Activated T-helper 1 cell treated with anti-CD3 and anti-CD28 coated beads, Interleukin-12 subunit alpha, Interleukin-12 subunit beta, Interleukin-2, Interleukin-4 antibody, amounts not matched to agents 30 ng/mL and 10 ng/mL and 1 ng/mL, durations not matched to agents 14 hours and 24 hours and 36 hours (primary cell): ENCODE measurements around the gene DENND2A. TPM values are rescaled to one million over a fixed set of nuclear protein-coding genes. Genes with fewer than 3 reads are reported as not detected.

Experiments
- DNase-seq: peaks from one replicate; pipeline ENCODE4 v3.0.0; 2021; ENCODE audit warnings: low spot score
- H3K27ac Mint-ChIP-seq: one replicate; pipeline ENCODE4 v1.8.0; 2021; ENCODE audit warnings: mild to moderate bottlenecking, mixed read lengths
- H3K27me3 Mint-ChIP-seq: one replicate; pipeline ENCODE4 v1.8.0; 2022; ENCODE audit warnings: mild to moderate bottlenecking, moderate library complexity, mixed read lengths; ENCODE audit not compliant: insufficient read depth
- H3K36me3 Mint-ChIP-seq: one replicate; pipeline ENCODE4 v1.8.0; 2021; ENCODE audit warnings: low read depth, mixed read lengths
- H3K4me1 Mint-ChIP-seq: one replicate; pipeline ENCODE4 v1.8.0; 2021; ENCODE audit warnings: low read depth, mixed read lengths
- H3K4me3 Mint-ChIP-seq: one replicate; pipeline ENCODE4 v1.8.0; 2021; ENCODE audit warnings: mild to moderate bottlenecking, moderate library complexity, mixed read lengths
- H3K9me3 Mint-ChIP-seq: one replicate; pipeline ENCODE4 v1.8.0; 2021; ENCODE audit warnings: mixed read lengths
- intact Hi-C: fragments of 100-400 bp; cut with micrococcal nuclease; formaldehyde crosslinking; loops from one replicate; pipeline ENCODE4 v1.15.1; 2024
- total RNA-seq: library from RNA; stranded (reverse); gene quantifications from 2 replicates; pipeline ENCODE4 v1.2.3, GENCODE V29; 2022

The DENND2A gene
- total RNA-seq, 1 donor from 2014 or later = not detected

GRCh38 chr7:140552240-140552679 lies 88.4 kb downstream of the DENND2A start:
- no peaks in the 10 kb centered on the region for H3K4me1 Mint-ChIP-seq
- peaks cover 5% of the 10 kb centered on the region for H3K27me3 Mint-ChIP-seq
- intact Hi-C loops = no loop called here
- H3K4me3 Mint-ChIP-seq = no peak overlapping the region
- H3K27ac Mint-ChIP-seq = no peak overlapping the region
- no peak for DNase-seq
- no peaks in the 10 kb centered on the region for H3K9me3 Mint-ChIP-seq
- no peaks in the 10 kb centered on the region for H3K36me3 Mint-ChIP-seq

GRCh38 chr7:140551355-140552239 lies 89.0 kb downstream of the DENND2A start:
- Mint-ChIP-seq H3K4me1 (no peaks in the 10 kb centered on the region), H3K36me3 (no peaks in the 10 kb centered on the region), H3K9me3 (no peaks in the 10 kb centered on the region), H3K27ac (no peak overlapping the region), H3K27me3 (peaks cover 6% of the 10 kb centered on the region), H3K4me3 (no peak overlapping the region)
- intact Hi-C loops = no loop called here
- no peak for DNase-seq

GRCh38 chr7:140546947-140547346 lies 93.7 kb downstream of the DENND2A start:
- Mint-ChIP-seq H3K4me1 (no peaks in the 10 kb centered on the region), H3K27ac (no peak overlapping the region), H3K27me3 (peaks cover 6% of the 10 kb centered on the region), H3K9me3 (no peaks in the 10 kb centered on the region), H3K4me3 (no peak overlapping the region), H3K36me3 (no peaks in the 10 kb centered on the region)
- intact Hi-C loops = no loop called here
- no peak for DNase-seq

- H3K9me3 Mint-ChIP-seq = no peaks in the 10 kb centered on the region
- H3K27ac Mint-ChIP-seq = no peak overlapping the region
- H3K27me3 Mint-ChIP-seq = peaks cover 10% of the 10 kb centered on the region
- no peaks in the 10 kb centered on the region for H3K4me1 Mint-ChIP-seq
- no peaks in the 10 kb centered on the region for H3K36me3 Mint-ChIP-seq
- H3K4me3 Mint-ChIP-seq = no peak overlapping the region
- DNase-seq = no peak
- intact Hi-C loops = no loop called here
Measured at GRCh38 chr7:140544388-140544826, 96.2 kb downstream of the DENND2A start.

GRCh38 chr7:140542228-140542603 lies 98.4 kb downstream of the DENND2A start:
- H3K27me3 Mint-ChIP-seq = peaks cover 9% of the 10 kb centered on the region
- H3K4me1 Mint-ChIP-seq = no peaks in the 10 kb centered on the region
- intact Hi-C loops = no loop called here
- no peak overlapping the region for H3K4me3 Mint-ChIP-seq
- no peaks in the 10 kb centered on the region for H3K36me3 Mint-ChIP-seq
- DNase-seq = no peak
- no peaks in the 10 kb centered on the region for H3K9me3 Mint-ChIP-seq
- H3K27ac Mint-ChIP-seq = no peak overlapping the region

- Mint-ChIP-seq H3K9me3 (no peaks in the 10 kb centered on the region), H3K36me3 (no peaks in the 10 kb centered on the region), H3K4me1 (no peaks in the 10 kb centered on the region), H3K4me3 (no peak overlapping the region), H3K27ac (no peak overlapping the region), H3K27me3 (peaks cover 10% of the 10 kb centered on the region)
- intact Hi-C loops = no loop called here
- DNase-seq = no peak
Measured at GRCh38 chr7:140541513-140542227, 98.9 kb downstream of the DENND2A start.

- Mint-ChIP-seq H3K9me3 (no peaks in the 10 kb centered on the region), H3K27ac (no peak overlapping the region), H3K36me3 (no peaks in the 10 kb centered on the region), H3K27me3 (peaks cover 11% of the 10 kb centered on the region), H3K4me1 (no peaks in the 10 kb centered on the region), H3K4me3 (no peak overlapping the region)
- intact Hi-C loops = no loop called here
- no peak for DNase-seq
Measured at GRCh38 chr7:140541176-140541512, 99.5 kb downstream of the DENND2A start.

GRCh38 chr7:140540136-140540777 lies 100.4 kb downstream of the DENND2A start:
- DNase-seq = no peak
- Mint-ChIP-seq H3K27ac (no peak overlapping the region), H3K9me3 (no peaks in the 10 kb centered on the region), H3K4me1 (no peaks in the 10 kb centered on the region), H3K27me3 (peaks cover 12% of the 10 kb centered on the region), H3K4me3 (no peak overlapping the region), H3K36me3 (no peaks in the 10 kb centered on the region)
- intact Hi-C loops = no loop called here

GRCh38 chr7:140539461-140539860 lies 101.2 kb downstream of the DENND2A start:
- Mint-ChIP-seq H3K27ac (no peak overlapping the region), H3K27me3 (peaks cover 12% of the 10 kb centered on the region), H3K4me1 (no peaks in the 10 kb centered on the region), H3K36me3 (no peaks in the 10 kb centered on the region), H3K9me3 (no peaks in the 10 kb centered on the region), H3K4me3 (no peak overlapping the region)
- no peak for DNase-seq
- intact Hi-C loops = no loop called here

- peaks cover 12% of the 10 kb centered on the region for H3K27me3 Mint-ChIP-seq
- no peak overlapping the region for H3K4me3 Mint-ChIP-seq
- no peak for DNase-seq
- intact Hi-C loops = no loop called here
- no peaks in the 10 kb centered on the region for H3K36me3 Mint-ChIP-seq
- no peaks in the 10 kb centered on the region for H3K4me1 Mint-ChIP-seq
- H3K27ac Mint-ChIP-seq = no peak overlapping the region
- H3K9me3 Mint-ChIP-seq = no peaks in the 10 kb centered on the region
Measured at GRCh38 chr7:140537750-140538482, 102.7 kb downstream of the DENND2A start.

- intact Hi-C loops = no loop called here
- H3K27me3 Mint-ChIP-seq = peaks cover 16% of the 10 kb centered on the region
- H3K36me3 Mint-ChIP-seq = no peaks in the 10 kb centered on the region
- H3K4me1 Mint-ChIP-seq = no peaks in the 10 kb centered on the region
- DNase-seq = no peak
- H3K4me3 Mint-ChIP-seq = no peak overlapping the region
- H3K27ac Mint-ChIP-seq = no peak overlapping the region
- H3K9me3 Mint-ChIP-seq = no peaks in the 10 kb centered on the region
Measured at GRCh38 chr7:140534743-140535142, 105.9 kb downstream of the DENND2A start.

- H3K36me3 Mint-ChIP-seq = no peaks in the 10 kb centered on the region
- intact Hi-C loops = no loop called here
- H3K9me3 Mint-ChIP-seq = no peaks in the 10 kb centered on the region
- H3K27ac Mint-ChIP-seq = no peak overlapping the region
- H3K27me3 Mint-ChIP-seq = peaks cover 16% of the 10 kb centered on the region
- DNase-seq = no peak
- no peaks in the 10 kb centered on the region for H3K4me1 Mint-ChIP-seq
- H3K4me3 Mint-ChIP-seq = no peak overlapping the region
Measured at GRCh38 chr7:140533394-140533872, 107.2 kb downstream of the DENND2A start.
